Stimulated activated CD8-positive, alpha-beta memory T cell treated with anti-CD3 and anti-CD28 coated beads, Interleukin-4, amount 100 ng/mL, for 24 hours (primary cell): ENCODE results near the gene CAMK4.
"Not testable (repeated sequence)": the region's sequence is repeated elsewhere in the genome, so short reads cannot be mapped to it uniquely, and the experiment has no call there.

Experiments
- DNase-seq: peaks from one replicate; pipeline ENCODE4 v3.0.0-alpha.2; 2020; ENCODE audit warnings: low read depth

CAMK4 gene

GRCh38 chr5:111310711-111311620 is 86.8 kb downstream of the CAMK4 start:
- DNase-seq: no peak

- no peak for DNase-seq
These were observed 87.5 kb downstream of the CAMK4 start for GRCh38 chr5:111311666-111312065.

DNA sequence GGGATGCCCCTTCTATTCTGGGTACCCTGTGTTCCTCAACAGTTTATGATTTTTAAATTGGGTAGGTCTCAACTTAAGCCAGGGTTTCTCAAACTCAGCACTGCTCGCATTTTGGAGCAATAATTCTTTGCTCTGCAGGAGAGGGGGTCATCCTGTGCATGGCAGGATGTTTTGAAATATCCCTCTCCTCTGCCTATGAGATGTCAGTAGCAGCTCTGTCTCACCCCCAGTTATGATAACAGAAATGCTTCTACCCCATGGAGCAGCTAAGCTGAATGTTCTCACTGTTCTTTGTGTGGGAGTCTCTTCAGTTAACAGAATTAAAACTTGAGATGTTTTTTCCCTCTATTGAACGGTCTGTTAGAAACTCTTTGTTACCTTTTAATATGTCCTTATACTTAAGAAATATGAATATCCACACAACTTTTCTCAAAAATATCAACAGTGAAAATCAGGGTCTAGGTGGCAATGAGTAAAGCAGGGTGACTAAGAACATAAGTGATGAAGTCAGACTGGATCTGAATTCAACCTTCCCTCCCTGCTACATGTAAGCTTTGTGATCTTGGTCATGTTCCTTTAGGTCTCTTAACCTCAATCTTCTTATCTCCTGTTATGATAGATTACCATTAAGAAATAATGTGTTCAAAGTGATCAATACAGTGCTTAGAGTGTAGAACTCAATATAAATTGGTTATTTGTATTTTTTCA is 89.0 kb downstream of the CAMK4 start:
- no peak for DNase-seq

- DNase-seq: no peak
These were observed 96.8 kb downstream of the CAMK4 start for GRCh38 chr5:111320953-111321352.

GRCh38 chr5:111321376-111321775 is 97.2 kb downstream of the CAMK4 start:
- no peak for DNase-seq

GRCh38 chr5:111326551-111326950 is 102.4 kb downstream of the CAMK4 start:
- no peak for DNase-seq

GRCh38 chr5:111337133-111337532 is 112.9 kb downstream of the CAMK4 start:
- DNase-seq: no peak

GRCh38 chr5:111337688-111338087 is 113.5 kb downstream of the CAMK4 start:
- DNase-seq: no peak

DNA sequence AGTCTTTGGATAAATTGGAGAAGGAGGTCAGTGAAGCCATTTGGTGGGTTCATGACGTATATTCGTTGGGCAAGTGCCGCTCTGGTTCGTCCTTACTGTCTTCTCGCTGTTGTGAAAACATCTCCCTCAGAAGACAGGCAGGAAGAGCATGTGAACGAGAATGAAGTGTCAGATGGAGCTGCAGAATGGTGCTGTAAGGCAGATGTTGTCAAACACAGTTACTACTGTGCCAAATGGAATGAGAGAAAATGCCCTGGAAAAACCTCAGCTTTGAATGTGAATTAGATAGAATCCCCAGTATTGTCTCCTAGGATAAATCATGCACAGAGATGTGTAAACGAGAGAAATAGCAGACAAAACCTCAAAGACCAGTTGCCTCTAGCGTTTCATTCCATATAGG is 121.5 kb downstream of the CAMK4 start:
- DNase-seq: no peak

- no peak for DNase-seq
These were observed 122.8 kb downstream of the CAMK4 start for GRCh38 chr5:111347021-111347420.

DNA sequence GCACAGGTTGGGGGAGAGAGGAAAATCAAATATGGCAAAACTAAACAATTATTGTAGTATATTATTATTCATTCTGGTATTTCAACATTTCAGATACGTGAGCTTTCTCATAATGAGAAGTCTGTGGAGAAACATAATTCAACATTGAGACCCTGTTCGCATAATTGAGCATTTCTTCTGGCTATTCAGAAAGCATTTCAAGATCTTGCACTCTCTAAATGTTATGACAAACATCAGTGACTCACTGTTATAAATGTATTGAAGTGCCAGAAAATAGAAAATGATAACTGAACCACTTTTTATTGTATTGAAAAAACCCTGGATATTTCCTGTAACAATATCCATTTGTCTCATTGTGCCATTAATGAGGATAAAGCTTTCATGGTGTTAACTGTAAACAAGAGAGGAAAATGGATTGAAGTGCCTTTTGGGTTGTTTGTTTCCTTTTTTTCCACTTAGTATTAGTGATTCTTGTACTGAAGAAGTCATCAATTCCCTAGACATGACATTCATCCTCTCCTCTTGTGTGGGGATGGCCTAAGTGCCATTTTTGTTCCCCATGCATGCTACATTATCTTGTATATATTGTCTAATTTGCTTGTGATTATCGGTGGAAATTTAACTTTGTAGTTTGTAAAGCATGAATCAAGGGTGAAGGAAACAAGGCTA is 124.6 kb downstream of the CAMK4 start:
- no peak for DNase-seq

- no peak for DNase-seq
These were observed 125.2 kb downstream of the CAMK4 start for GRCh38 chr5:111349429-111349828.

- DNase-seq: no peak
These were observed 128.9 kb downstream of the CAMK4 start for GRCh38 chr5:111353035-111353434.

GRCh38 chr5:111358726-111359125 is 134.5 kb downstream of the CAMK4 start:
- not testable (repeated sequence) for DNase-seq

GRCh38 chr5:111360173-111360572 is 136.0 kb downstream of the CAMK4 start:
- DNase-seq: no peak

DNA sequence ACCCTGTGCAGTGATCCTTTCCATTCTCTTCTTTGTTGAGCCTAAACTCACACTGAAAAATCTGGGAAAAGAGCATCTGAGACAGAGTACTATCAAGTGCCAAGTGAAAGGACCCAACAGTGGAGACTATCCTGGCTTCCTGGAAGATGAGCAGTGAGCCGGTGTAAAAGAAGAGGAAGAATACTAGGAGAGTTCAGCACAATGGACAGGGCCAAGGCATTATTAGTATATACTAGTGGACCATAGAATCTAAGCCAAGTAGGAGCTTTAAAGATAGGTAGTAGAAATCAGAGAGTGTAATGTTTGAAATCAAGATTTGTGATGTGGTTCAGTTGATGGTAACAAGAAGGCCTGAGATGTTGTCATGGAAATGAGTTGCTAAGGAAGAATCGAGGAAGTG is 140.8 kb downstream of the CAMK4 start:
- no peak for DNase-seq

GRCh38 chr5:111366388-111366787 is 142.2 kb downstream of the CAMK4 start:
- no peak for DNase-seq

DNA sequence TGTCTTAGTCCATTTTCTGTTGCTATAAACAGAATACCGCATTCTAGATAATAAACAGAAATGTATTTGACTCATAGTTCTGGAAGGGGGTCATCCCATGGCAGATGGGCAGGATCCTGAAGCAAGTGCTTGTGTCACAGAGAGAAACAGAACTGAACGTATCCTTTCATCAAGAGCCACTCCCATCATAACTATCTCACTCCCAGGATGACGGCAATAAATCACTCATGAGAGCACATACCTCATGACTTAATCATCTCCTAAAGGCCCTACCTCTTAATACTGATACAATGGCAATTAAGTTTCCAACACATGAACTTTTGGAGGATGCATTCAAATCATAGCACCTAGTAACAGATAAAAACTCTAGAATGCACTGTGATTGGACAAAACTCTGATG is 142.9 kb downstream of the CAMK4 start:
- no peak for DNase-seq

GRCh38 chr5:111372799-111373198 is 148.6 kb downstream of the CAMK4 start:
- DNase-seq: no peak

DNA sequence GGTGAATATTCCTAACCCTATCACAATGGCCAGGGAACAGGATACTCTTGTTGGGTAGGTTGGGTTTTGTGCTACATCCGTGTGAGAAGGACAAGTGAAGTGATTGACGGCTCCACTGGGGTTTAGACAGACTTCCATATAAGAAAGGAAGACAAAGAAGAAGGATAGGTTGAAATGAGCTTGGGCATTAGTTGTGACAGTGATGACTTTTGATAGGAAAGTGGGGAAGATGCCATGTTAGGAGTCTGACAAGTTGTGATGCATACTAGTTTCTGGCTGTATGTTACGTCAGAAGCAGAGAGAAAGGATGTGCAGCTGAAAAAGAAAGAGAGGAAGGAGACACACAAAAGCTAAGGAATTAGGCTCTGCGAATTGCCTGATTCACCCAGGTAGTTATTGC is 150.2 kb downstream of the CAMK4 start:
- no peak for DNase-seq

- no peak for DNase-seq
These were observed 151.5 kb downstream of the CAMK4 start for GRCh38 chr5:111375645-111376044.

GRCh38 chr5:111377306-111377705 is 153.1 kb downstream of the CAMK4 start:
- no peak for DNase-seq

DNA sequence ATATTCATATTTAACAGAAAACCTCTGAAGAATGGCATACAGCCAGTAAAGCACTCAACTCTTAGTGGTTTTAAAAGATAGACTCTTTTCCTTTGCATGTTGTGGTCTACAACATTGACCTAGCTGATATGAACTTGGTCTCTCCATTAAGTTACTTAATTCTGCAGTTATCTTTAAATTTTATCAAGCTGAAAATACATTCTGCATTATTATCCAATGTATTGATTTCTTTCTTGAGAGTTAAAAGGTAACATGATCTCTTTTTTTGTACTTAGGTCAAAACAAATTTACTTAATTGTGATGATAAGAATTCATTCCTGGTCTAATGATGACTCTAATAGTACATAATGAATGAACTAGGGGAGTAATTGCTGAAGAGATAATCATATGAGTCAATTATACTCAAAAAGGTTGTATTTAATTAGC is 155.2 kb downstream of the CAMK4 start:
- no peak for DNase-seq
